Suprapubic skin (tissue), 4 donors: Measurements from ENCODE around the gene PARG.
"Not testable (repeated sequence)": the region's sequence is repeated elsewhere in the genome, so short reads cannot be mapped to it uniquely, and the experiment has no call there.

Source experiments
- CTCF ChIP-seq, 2 donors: fragments of 200-600 bp in 1 of 2; fragments of 450-650 bp in 1 of 2; sonication (generic) in 1 of 2; IDR thresholded peaks; one replicate each; pipeline ENCODE4 v1.5.1; 2016 to 2019; ENCODE audit warnings: antibody characterized with exemption in 2 of 2, mild to moderate bottlenecking in 1 of 2, moderate library complexity in 1 of 2
- EP300 ChIP-seq: sonication (generic); formaldehyde crosslinking; IDR thresholded peaks from one replicate; pipeline ENCODE4 v1.6.1; 2017; ENCODE audit warnings: antibody characterized with exemption
- POLR2A ChIP-seq, 2 donors: fragments of 450-650 bp; IDR thresholded peaks; one replicate each; pipeline ENCODE4 v1.6.1; 2017; ENCODE audit warnings: antibody characterized with exemption in 2 of 2, mild to moderate bottlenecking in 2 of 2, moderate library complexity in 2 of 2
- POLR2AphosphoS5 ChIP-seq, 3 donors: sonication (generic); formaldehyde crosslinking; IDR thresholded peaks; one replicate each; pipeline ENCODE4 v1.6.1; 2017; ENCODE audit warnings: antibody characterized with exemption in 3 of 3

- not testable (repeated sequence) for TF ChIP-seq CTCF (IDR thresholded peaks at IDR 0.05); POLR2AphosphoS5 (IDR thresholded peaks at IDR 0.05); EP300; POLR2A (IDR thresholded peaks at IDR 0.05)
These were observed 58.0 kb downstream of the PARG start for GRCh38 chr10:49883852-49884251.
